Measurements from ENCODE around the gene CRTC1.

CRTC1 gene

GRCh38 chr19:18788529-18789421 is 105.3 kb downstream of the CRTC1 start:
- no peak for DNase-seq

DNA sequence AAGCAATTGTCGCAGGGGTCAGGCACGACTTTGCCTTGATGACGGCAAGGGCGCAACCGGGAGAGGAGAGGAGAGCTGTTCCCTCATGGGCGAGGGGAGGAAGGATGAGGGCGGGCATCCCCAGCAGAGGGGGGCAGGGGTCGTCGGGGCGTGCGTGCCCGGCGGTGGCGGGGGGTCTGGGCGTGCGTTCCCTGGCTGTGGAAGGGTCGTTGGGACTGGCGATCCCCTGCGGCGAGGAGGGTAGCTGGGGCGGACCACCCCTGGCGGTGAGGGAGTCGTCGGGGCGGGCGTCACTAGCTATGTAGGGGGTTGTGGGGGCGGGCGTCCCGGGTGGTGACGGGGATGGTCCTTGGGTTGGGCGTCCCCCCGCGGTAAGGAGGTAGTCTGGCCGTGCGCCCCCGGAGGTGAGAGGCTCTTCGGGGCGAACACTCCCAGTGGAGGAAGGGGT is 106.0 kb downstream of the CRTC1 start:
- DNase-seq: no peak

GRCh38 chr19:18789883-18790565 is 106.5 kb downstream of the CRTC1 start:
- DNase-seq: peak; percentile 27

GRCh38 chr19:18790566-18791314 is 107.3 kb downstream of the CRTC1 start, which contains the start of gene COMP:
COMP (minus strand) TSS chr19:18791305; CDS start chr19:18791269, 36 bp downstream.
- DNase-seq: no peak

GRCh38 chr19:18791315-18791678 is 107.8 kb downstream of the CRTC1 start:
- DNase-seq: no peak

DNA sequence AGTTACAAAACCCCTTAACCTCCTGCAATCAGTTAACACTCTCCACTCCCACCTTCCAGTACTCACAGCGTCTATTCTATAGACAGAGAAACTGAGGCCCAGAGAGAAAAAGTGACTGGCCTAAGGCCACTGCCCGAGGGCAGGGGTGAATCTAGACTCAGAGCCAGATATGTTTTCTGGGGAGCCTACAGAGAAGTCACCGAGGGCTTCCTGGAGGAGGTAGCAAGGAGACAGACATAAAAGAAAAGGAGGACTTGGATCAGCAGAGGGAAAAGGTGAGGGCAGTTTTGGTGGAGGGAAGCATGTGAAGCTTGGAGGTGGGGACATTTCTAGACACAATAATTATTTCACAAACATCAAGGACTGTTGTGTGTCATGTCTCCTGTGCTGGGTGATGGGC is 109.2 kb downstream of the CRTC1 start:
- DNase-seq: no peak

GRCh38 chr19:18793144-18794028 is 109.9 kb downstream of the CRTC1 start:
- DNase-seq: no peak

GRCh38 chr19:18794029-18794313 is 110.5 kb downstream of the CRTC1 start:
- no peak for DNase-seq

GRCh38 chr19:18794692-18795091 is 111.2 kb downstream of the CRTC1 start:
- no peak for DNase-seq

DNA sequence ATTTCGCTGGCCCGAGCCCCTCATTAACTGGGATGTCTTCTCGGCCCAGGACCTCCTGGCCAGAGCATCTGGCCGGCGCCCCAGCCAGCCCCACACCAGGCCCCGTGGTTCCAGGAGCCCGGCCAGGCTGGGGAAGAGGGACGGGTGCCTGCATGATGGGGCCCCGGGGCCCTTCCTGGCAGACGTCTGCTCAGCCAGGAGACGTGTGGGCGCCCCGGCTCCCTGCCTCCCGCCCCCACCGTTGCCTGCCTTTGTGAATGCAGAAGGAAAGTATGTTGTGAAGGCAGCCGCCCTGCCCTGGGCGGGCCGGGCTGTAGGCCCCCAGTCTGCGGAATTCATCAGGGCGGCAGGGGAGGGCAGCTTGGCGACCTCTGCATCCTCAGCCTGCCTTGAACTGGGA is 112.1 kb downstream of the CRTC1 start:
- no peak for DNase-seq

GRCh38 chr19:18796239-18796638 is 112.8 kb downstream of the CRTC1 start:
- DNase-seq: no peak

GRCh38 chr19:18798384-18799352 is 115.2 kb downstream of the CRTC1 start:
- DNase-seq: no peak

DNA sequence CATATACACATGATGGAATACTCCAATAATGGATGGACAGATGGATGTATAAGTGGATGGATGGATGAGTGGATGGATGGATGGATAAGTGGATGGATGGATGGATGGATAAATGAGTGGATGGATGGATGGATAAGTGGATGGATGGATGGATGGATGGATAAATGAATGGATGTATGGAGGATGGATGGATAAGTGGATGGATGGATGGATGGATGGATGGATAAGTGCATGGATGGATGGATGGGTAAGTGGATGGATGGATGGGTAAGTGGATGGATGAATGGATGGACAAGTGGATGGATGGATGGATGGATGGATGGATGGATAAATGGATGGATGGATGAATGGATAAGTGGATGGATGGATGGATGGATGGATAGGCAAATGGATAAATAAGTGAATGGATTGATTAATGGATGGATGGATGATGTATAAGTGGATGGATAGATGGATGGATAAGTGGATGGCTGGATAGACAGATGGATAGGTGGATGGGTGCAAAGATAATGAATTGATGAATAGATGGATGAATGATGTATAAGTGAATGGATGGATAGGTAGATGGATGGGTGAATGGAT is 116.0 kb downstream of the CRTC1 start:
- DNase-seq: no peak

- DNase-seq: no peak
These were observed 116.6 kb downstream of the CRTC1 start for GRCh38 chr19:18800079-18800478.

DNA sequence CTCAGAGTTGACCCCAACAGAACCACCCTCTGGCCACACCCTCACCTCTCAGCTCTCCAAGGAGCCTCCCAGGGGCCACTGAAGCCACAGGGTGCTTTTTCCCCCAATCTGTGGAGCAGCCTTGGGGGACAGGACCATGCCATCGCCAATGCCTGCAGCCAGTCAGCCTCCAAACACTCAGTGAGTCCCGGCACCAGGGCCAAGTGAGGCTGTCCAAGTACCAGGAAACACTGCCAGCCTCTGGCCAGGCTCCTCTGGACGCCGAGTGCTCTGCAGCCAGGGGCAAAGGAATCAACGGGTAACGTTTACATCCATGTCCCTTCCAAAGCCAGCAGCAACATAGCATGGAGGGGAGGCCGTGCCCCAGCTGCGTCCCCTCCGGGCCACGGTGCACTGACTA is 117.2 kb downstream of the CRTC1 start:
- DNase-seq: no peak

GRCh38 chr19:18802354-18802753 is 118.9 kb downstream of the CRTC1 start:
- DNase-seq: no peak

GRCh38 chr19:18803550-18804138 is 120.2 kb downstream of the CRTC1 start:
- no peak for DNase-seq

- no peak for DNase-seq
These were observed 120.7 kb downstream of the CRTC1 start for GRCh38 chr19:18804139-18804601.

DNA sequence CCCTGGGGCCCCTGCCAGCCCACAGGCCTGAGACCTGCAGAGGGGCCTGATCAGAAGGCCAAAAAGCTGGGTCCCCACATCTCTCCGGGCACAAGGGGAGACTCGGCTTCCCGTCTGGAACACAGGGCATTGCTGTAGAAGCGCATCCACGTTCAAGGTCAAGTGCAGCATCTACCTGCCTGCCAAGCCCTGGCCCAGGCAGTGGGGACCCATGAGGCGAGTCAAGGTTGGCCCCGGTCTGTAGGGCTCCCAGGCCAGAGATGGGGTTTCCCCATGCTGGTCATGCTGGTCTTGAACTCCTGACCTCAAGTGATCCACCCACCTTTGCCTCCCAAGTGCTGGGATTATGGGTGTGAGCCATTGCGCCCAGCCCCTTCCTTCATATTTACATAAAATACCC is 121.2 kb downstream of the CRTC1 start:
- no peak for DNase-seq

DNA sequence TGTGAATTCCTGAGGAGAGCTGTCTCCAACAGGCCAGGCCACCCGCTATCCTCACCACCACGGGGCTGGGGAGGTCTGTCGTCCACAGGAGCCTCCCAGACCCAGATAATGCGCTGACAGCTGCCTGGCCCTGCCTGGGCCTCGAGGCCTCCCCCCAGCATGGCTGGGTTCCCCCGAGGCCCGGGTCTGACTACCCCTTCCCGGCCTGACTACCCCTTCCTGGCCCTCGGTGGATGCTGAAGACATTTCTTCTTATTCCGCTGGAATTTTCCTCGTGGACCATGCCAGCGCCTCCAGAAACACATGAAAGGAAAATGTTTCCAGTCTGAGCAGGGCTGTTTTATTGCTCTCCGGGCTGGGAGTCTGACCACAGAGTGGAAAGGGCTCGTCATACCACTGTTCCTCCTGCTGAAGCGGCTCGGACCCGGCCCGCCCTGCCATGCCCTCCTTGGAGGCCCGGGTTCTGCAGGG is 124.4 kb downstream of the CRTC1 start:
- DNase-seq: no peak
